Astrocyte of the hippocampus (primary cell): ENCODE data around the gene CD300LG.

Experiments
- DNase-seq: peaks from one replicate; pipeline ENCODE4 v3.0.0; 2011; ENCODE audit warnings: low read depth, low spot score

CD300LG gene

GRCh38 chr17:43905400-43905984, 58.5 kb downstream of the CD300LG start:
- DNase-seq, result no peak

DNA sequence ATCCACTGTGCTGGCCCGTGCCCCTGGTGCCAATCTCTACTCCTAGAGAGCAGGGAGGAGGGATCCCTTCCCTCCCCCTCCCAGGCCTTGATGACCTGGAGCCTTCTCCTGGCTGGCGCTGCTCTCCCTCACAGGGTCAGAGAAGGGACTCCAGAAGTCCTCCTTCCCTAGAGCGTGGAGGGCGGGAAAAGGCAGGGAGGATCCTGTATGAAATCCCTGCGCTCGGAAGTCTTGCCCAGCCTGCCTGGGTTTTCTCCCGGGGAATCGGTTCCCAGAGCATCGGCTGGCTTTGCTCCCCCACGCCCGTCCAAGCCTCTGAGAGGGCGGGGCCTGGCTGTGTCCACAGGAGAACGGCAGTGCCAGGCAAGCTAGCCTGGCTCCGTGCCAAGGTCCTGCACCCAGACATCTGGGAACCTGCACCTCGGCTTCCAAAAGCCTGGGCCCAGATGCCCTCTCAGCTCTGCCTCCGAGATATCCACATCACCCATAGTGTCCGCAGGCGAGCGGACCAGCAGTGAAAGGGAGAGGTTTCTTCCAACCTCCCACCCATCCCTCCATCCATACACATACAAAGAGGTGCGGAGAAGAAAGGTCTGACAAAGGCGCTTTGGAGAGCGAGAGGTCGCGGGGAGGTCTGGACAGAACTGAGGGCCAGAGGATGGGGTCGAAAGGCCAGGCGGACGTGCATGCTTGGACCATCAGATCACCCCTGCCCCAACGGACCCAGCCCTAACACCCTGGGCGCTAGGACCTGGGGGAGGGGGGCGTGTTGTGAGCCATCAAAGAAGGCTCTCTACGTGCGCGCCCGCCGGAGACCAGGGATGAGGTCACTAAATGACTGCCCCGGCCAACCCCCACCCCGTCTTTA, 59.2 kb downstream of the CD300LG start:
- DNase-seq, result peak; percentile 84

GRCh38 chr17:43906951-43907424, 60.0 kb downstream of the CD300LG start:
- no peak for DNase-seq

DNA sequence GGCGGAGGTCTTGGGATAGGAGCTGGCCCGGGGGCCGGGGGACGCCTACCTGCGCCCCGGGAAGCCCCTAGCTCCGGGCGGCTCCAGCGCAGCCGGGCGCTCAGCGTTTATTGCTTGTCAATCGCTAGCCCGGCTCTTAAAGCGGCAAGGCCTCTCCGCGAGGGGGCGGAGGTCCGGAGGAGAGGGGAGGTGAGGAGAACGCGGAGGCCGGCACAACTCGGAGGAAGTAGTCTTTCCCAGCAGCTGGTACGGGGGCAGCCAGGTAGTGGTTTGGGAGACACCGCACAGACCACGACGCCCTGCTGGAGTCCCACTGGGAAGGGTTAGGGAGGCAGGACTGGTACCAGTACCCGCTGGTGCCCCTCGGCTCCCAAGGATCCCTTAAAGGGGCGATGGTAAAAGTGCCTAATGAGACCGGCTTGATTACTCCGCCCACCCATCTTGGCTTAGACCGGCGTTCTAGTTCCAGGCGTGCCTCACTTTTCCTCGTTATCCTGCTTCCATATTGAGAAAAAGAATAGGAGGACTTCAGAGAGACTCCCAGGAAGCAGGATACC, 60.5 kb downstream of the CD300LG start, which contains the start of gene MPP2:
Gene MPP2 (minus strand): TSS at position 112 of the 557 bp plus-strand sequence. CDS start 3,076 bp downstream, outside the sequence.
- peak; percentile 89 for DNase-seq

DNA sequence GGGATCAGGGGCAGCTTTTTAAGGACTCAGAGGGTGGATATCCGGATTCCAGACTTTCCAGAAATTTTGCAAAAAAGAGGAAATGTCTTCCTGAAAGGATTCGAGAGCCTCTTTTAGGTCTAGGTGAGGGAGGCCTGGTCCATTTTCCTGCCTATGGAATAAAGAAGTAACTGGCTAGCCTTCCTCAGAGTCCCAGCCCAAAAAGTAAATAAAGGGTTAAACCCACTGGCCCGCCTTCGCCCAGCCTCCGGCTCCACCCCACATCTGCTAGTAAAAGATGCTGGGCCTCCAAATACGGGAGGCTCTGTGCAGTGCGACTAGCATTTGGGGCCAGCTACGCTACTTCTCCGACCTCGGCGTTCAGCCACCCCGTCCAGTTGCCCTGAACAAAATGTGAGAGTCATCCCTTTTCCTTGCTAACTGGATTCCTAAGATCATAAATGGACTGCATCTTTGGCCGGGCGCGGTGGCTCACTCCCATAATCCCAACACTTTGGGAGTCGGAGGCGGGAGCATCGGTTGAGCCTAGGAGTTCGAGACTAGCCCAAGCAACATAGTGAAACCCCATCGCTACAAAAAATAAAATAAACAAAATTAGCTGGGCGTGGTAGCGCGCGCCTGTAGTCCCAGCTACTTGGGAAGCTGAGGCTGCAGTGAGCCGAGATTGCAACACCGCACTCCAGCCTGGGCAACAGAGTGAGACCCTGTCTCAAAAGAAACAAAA, 61.2 kb downstream of the CD300LG start:
- peak; percentile 76 for DNase-seq

GRCh38 chr17:43909537-43910231, 62.7 kb downstream of the CD300LG start:
- no peak for DNase-seq

- DNase-seq, result no peak
These were observed 64.9 kb downstream of the CD300LG start for GRCh38 chr17:43911904-43912303.

DNA sequence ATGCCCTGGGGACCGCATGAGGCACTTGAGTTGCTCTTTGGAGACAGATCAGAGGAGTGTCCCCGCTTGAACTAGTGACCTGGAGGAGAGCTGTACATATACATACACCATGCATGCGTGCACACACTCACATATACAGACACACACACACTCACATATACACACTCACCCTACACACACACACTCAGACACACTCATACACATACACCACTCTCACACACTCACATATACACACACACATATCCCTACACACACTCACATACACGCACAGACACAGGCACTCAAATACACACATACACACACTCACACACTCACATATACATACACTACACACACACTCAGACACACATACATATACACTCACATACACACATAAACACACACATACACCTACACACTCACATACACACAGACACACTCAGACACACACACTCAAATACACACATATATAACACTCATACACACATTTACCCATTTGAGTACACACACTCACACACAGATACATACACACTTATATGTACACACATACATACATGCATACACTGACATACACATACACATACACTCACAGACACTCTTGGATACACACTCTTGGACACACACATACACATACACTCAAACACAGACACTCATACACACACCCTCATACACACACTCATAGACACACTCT, 65.8 kb downstream of the CD300LG start:
- no peak for DNase-seq
